Vagina (tissue), 2 donors: ENCODE measurements around the gene KPNB1.

Experiments
- CTCF ChIP-seq, 3 experiments: fragments of 450-650 bp in 2 of 3; fragments of 200-600 bp in 1 of 3; sonication (generic) in 1 of 3; IDR thresholded peaks; one replicate each; pipeline ENCODE4 v1.5.1; 2017 to 2019; ENCODE audit warnings: antibody characterized with exemption in 3 of 3, mild to moderate bottlenecking in 2 of 3, moderate library complexity in 2 of 3
- POLR2A ChIP-seq, 2 donors: fragments of 450-650 bp; IDR thresholded peaks; one replicate each; pipeline ENCODE4 v1.6.1; 2017; ENCODE audit warnings: antibody characterized with exemption in 2 of 2, mild to moderate bottlenecking in 2 of 2, moderate library complexity in 2 of 2
- POLR2AphosphoS5 ChIP-seq, 2 donors: sonication (generic); formaldehyde crosslinking; IDR thresholded peaks; one replicate each; pipeline ENCODE4 v1.9.0; 2017; ENCODE audit warnings: antibody characterized with exemption in 2 of 2, mild to moderate bottlenecking in 2 of 2, low read depth in 1 of 2; ENCODE audit not compliant: insufficient read depth in 1 of 2

- TF ChIP-seq CTCF (IDR thresholded peaks at IDR 0.05) (no peak), POLR2A (IDR thresholded peaks at IDR 0.05) (no peak), POLR2AphosphoS5 (IDR thresholded peaks at IDR 0.05; ENCODE audit: insufficient read depth in 1 of 2, low read depth in 1 of 2) (no peak)
These were observed 54.4 kb downstream of the KPNB1 start for GRCh38 chr17:47704116-47704515.
